MM.1S (cell line): ENCODE results near the gene HOXC10.
A peak's percentile ranks its signal among the peaks of the same experiment; 100 is the strongest.

Experiments
- DNase-seq: peaks from one replicate; pipeline ENCODE4 v3.0.0-alpha.2; 2015
- H2AFZ ChIP-seq: fragments of 300-600 bp; sonication (generic); 2 replicates; pipeline ENCODE4 v1.6.0; 2016; ENCODE audit warnings: antibody characterized with exemption, low read length
- H3F3A ChIP-seq: fragments of 300-600 bp; sonication (generic); 2 replicates; pipeline ENCODE4 v1.6.1; 2016; ENCODE audit warnings: mild to moderate bottlenecking, antibody characterized with exemption, low read length, moderate library complexity, mixed read lengths; ENCODE audit not compliant: insufficient read depth
- H3K27ac ChIP-seq: fragments of 300-600 bp; sonication (generic); 2 replicates; pipeline ENCODE4 v1.5.1; 2016; ENCODE audit warnings: mild to moderate bottlenecking, low read length
- H3K27me3 ChIP-seq: fragments of 300-600 bp; sonication (generic); replicated peaks from 2 replicates; pipeline ENCODE4 v1.6.0; 2016; ENCODE audit warnings: low read length; ENCODE audit not compliant: insufficient read depth
- H3K36me3 ChIP-seq: fragments of 300-600 bp; sonication (generic); replicated peaks from 2 replicates; pipeline ENCODE4 v1.6.1; 2016; ENCODE audit warnings: mild to moderate bottlenecking, low read length, mixed read lengths; ENCODE audit not compliant: insufficient read depth
- H3K4me1 ChIP-seq: fragments of 300-600 bp; sonication (generic); 2 replicates; pipeline ENCODE4 v1.6.1; 2016; ENCODE audit warnings: low read length, mixed read lengths
- H3K4me2 ChIP-seq: fragments of 300-600 bp; sonication (generic); 2 replicates; pipeline ENCODE4 v1.6.0; 2016; ENCODE audit warnings: low read depth, low read length
- H3K4me3 ChIP-seq: fragments of 300-600 bp; sonication (generic); 2 replicates; pipeline ENCODE4 v1.5.1; 2016; ENCODE audit warnings: low read length, mixed read lengths
- H3K79me2 ChIP-seq: fragments of 300-600 bp; sonication (generic); 2 replicates; pipeline ENCODE4 v1.6.1; 2016; ENCODE audit warnings: mixed run types, low read length, mixed read lengths
- H3K9ac ChIP-seq: fragments of 300-600 bp; sonication (generic); 2 replicates; pipeline ENCODE4 v1.6.1; 2016; ENCODE audit warnings: low read length, mixed read lengths
- H3K9me2 ChIP-seq: fragments of 300-600 bp; sonication (generic); replicated peaks from 2 replicates; pipeline ENCODE4 v1.6.1; 2016; ENCODE audit warnings: mild to moderate bottlenecking, low read length, mixed read lengths; ENCODE audit not compliant: insufficient read depth
- H3K9me3 ChIP-seq: fragments of 300-600 bp; sonication (generic); replicated peaks from 2 replicates; pipeline ENCODE4 v1.6.1; 2016; ENCODE audit warnings: mild to moderate bottlenecking, low read length, mixed read lengths; ENCODE audit not compliant: insufficient read depth
- H4K20me1 ChIP-seq: fragments of 300-600 bp; sonication (generic); 2 replicates; pipeline ENCODE4 v1.6.1; 2016; ENCODE audit warnings: mild to moderate bottlenecking, low read length, moderate library complexity, mixed read lengths; ENCODE audit not compliant: insufficient read depth
- EZH2 ChIP-seq: fragments of 300-600 bp; sonication (generic); optimal IDR thresholded peaks from 2 replicates; pipeline ENCODE3; 2017; ENCODE audit warnings: low read depth, mild to moderate bottlenecking, antibody characterized with exemption, low read length, mixed read lengths
- EZH2phosphoT487 ChIP-seq: fragments of 300-600 bp; sonication (generic); IDR thresholded peaks from 2 replicates; pipeline ENCODE4 v1.6.1; 2018; ENCODE audit warnings: antibody characterized with exemption, low read length
- TF ChIP-seq, protein P1 (sequence below): fragments of 300-600 bp; sonication (generic); IDR thresholded peaks from 2 replicates; pipeline ENCODE4 v1.5.1; 2016; ENCODE audit warnings: antibody characterized with exemption, low read length, mixed read lengths

The HOXC10 gene

DNA sequence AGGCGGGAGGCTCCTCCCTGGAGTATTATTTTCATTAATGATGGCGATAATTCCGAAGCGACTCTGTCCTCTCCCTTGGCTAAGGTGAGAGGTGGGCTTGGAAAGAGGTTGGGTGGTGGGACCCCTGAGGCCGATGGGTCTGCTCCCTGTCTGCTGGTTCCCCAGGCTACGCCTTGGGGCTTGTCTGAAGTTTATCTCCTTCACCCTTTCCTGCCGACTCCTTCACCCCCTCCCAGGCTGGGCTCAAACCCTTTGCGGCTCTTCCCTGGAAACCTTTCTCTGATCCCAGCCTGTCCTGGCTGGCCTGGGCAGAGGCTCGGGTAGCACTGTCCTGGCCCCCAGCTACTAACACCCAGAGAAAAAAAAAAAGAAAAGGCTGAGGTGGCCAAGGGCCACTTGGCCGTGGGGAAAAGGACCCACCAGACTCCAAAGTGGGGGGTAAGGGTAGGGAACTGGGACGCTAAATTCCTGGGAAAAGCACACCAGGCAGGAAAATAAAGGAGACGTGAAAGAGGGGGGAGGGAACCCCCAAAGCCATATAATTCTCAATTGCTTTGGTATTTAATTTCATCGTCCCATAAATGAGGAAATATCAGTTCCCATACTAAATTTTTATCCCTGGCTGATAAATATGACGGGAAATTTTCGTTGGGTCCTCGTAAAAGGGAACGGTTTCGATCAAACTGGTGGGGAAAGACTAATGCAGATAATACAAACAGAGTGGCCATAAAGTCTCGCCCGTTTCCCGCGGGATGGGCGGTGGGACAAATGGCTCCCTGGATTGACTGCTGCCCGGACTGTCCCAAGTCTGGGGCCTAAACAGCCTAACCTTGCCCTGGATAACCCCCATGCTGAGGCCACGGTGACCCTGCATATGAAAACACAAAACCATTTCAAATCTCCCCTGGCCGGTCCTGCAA is 2.0 kb upstream of the HOXC10 start:
- peaks cover 3% of the 10 kb centered on the region; the same call in 1 of the 2 replicates for H3K4me1 ChIP-seq
- H4K20me1 ChIP-seq, result no peaks in the 10 kb centered on the region; the same call in 1 of the 2 replicates
- TF ChIP-seq EZH2, result peak; percentile 85
- TF ChIP-seq, protein P1, sequence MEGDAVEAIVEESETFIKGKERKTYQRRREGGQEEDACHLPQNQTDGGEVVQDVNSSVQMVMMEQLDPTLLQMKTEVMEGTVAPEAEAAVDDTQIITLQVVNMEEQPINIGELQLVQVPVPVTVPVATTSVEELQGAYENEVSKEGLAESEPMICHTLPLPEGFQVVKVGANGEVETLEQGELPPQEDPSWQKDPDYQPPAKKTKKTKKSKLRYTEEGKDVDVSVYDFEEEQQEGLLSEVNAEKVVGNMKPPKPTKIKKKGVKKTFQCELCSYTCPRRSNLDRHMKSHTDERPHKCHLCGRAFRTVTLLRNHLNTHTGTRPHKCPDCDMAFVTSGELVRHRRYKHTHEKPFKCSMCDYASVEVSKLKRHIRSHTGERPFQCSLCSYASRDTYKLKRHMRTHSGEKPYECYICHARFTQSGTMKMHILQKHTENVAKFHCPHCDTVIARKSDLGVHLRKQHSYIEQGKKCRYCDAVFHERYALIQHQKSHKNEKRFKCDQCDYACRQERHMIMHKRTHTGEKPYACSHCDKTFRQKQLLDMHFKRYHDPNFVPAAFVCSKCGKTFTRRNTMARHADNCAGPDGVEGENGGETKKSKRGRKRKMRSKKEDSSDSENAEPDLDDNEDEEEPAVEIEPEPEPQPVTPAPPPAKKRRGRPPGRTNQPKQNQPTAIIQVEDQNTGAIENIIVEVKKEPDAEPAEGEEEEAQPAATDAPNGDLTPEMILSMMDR, result no peak
- no peak; the same call in 1 of the 2 replicates for TF ChIP-seq EZH2phosphoT487
- H3K79me2 ChIP-seq, result no peaks in the 10 kb centered on the region
- no peaks in the 10 kb centered on the region for H3F3A ChIP-seq
- H3K4me3 ChIP-seq, result no peak overlapping the region
- no peaks in the 10 kb centered on the region for H3K36me3 ChIP-seq
- H3K9ac ChIP-seq, result no peak overlapping the region
- no peak overlapping the region for H3K4me2 ChIP-seq
- no peaks in the 10 kb centered on the region for H3K9me3 ChIP-seq
- H2AFZ ChIP-seq, result no peak overlapping the region
- peaks cover 96% of the 10 kb centered on the region for H3K27me3 ChIP-seq
- DNase-seq, result no peak
- H3K27ac ChIP-seq, result no peak overlapping the region
- no peaks in the 10 kb centered on the region for H3K9me2 ChIP-seq

DNA sequence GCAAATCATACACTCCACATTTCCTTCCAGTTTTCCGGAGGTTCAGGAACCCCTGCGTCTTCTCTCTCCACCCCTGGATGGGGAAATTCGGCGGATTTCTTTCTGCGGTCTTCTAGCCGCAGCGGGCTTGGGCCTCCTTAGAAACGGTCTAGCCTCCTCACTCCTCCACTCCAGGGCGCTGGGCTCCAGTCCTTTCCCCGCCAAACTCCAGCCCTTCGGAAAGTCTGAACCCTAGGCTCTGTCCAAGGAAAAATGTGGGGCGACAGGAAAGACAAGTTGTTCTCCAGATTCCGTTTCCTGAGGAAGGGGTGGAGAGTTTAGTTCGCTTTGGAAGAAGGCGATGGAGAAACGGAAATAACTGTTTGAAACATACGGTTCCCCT is 1.4 kb upstream of the HOXC10 start:
- Histone ChIP-seq H3K27ac (no peak overlapping the region), H3K9ac (no peak overlapping the region), H3K36me3 (no peaks in the 10 kb centered on the region), H3K9me2 (no peaks in the 10 kb centered on the region), H3K4me2 (no peak overlapping the region), H2AFZ (no peak overlapping the region), H3K27me3 (peaks cover 97% of the 10 kb centered on the region), H3F3A (no peaks in the 10 kb centered on the region), H3K4me1 (peaks cover 3% of the 10 kb centered on the region; the same call in 1 of the 2 replicates), H3K9me3 (no peaks in the 10 kb centered on the region), H4K20me1 (no peaks in the 10 kb centered on the region; the same call in 1 of the 2 replicates), H3K79me2 (no peaks in the 10 kb centered on the region), H3K4me3 (no peak overlapping the region)
- TF ChIP-seq EZH2 (peak; percentile 71), EZH2phosphoT487 (0 out of 2 replicates have a peak, but pooled peaks have one; percentile 27)
- TF ChIP-seq, protein P1, result no peak
- no peak for DNase-seq

DNA sequence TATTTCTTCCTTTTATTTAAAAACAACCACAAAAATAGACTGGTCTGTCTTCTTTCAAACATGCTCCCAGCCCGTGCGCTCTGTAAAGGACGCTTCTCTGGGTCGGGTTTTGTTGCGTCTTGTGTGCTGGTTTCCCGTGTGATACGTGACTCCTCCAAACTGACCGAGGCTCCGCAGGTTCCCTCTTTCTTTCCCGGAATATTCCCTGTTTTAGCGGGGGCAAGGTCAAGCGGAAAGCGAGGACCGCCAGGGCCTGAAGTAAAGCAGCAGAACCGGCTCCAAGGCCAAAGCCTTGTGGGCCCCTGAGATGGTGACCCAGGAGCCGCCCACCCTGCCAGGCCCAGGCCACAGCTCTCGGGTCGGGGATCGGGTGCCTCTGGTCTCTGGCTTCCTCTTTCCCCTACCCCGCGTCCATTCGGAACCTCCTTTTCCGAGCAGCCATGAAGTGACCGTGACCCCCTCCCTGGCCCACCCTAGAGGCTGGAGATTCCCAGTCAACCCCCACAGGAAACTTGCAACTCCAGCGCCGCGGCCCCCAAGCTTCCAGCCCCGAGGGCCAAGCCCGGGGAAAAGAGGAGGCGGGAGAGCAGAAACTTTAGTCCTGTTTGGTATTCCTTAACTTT is 885 bp upstream of the HOXC10 start:
- Histone ChIP-seq H3K9me3 (no peaks in the 10 kb centered on the region), H3K9ac (no peak overlapping the region), H3K4me1 (peaks cover 8% of the 10 kb centered on the region; the same call in 1 of the 2 replicates), H3K4me2 (no peak overlapping the region), H3K27ac (no peak overlapping the region), H3F3A (no peaks in the 10 kb centered on the region), H3K4me3 (no peak overlapping the region), H3K79me2 (no peaks in the 10 kb centered on the region), H3K36me3 (no peaks in the 10 kb centered on the region), H4K20me1 (no peaks in the 10 kb centered on the region; the same call in 1 of the 2 replicates), H3K27me3 (peaks cover 97% of the 10 kb centered on the region), H2AFZ (no peak overlapping the region), H3K9me2 (no peaks in the 10 kb centered on the region)
- no peak for DNase-seq
- TF ChIP-seq EZH2phosphoT487 (peak; percentile 58; the same call in 1 of the 2 replicates), EZH2 (no peak)
- TF ChIP-seq, protein P1, result no peak
